IMR-90 (cell line): Measurements from ENCODE around the gene PAFAH2. TPM values are rescaled to one million over a fixed set of nuclear protein-coding genes. Genes with fewer than 3 reads are reported as not detected.

Experiments used
- ATAC-seq: fragments of 200-7000 bp; cut with Tn5 transposase; 2 replicates; pipeline ENCODE4 v1.9.1; 2020; ENCODE audit warnings: low read depth, mild to moderate bottlenecking, moderate library complexity
- BruUV-seq: library from RNA; stranded (reverse); fragments of 400-500 nt; replicated peaks from 2 replicates; lab custom pipeline; 2021; lab: Mats Ljungman, UMichigan
- CTCF ChIA-PET: fragments of 300-600 bp; formaldehyde crosslinking; extraction: SDS; loops from one replicate; lab custom pipeline; 2021; ENCODE audit warnings: antibody characterized with exemption; lab: Yijun Ruan, JAX
- POLR2A ChIA-PET: fragments of 300-600 bp; sonication (Branson Sonifier 250); formaldehyde crosslinking; loops from one replicate; lab custom pipeline; 2022; ENCODE audit warnings: antibody characterized with exemption; ENCODE audit not compliant: unreplicated experiment; lab: Charles Lee
- DNase-seq: peaks from one replicate; pipeline ENCODE4 v3.0.0; 2013
- H2AFZ ChIP-seq: replicated peaks from 2 replicates; pipeline ENCODE3; 2013; ENCODE audit warnings: low read length, mild to moderate bottlenecking; ENCODE audit not compliant: poor library complexity
- H2AK5ac ChIP-seq: 2 replicates; pipeline ENCODE4 v1.6.1; 2013; ENCODE audit warnings: low read depth, low read length, inconsistent platforms
- H2AK9ac ChIP-seq: replicated peaks from 2 replicates; pipeline ENCODE3; 2013; ENCODE audit warnings: mild to moderate bottlenecking, low read depth, low read length, moderate library complexity; ENCODE audit not compliant: poor library complexity
- H2BK120ac ChIP-seq: 2 replicates; pipeline ENCODE4 v1.6.1; 2013; ENCODE audit warnings: low read depth, low read length, inconsistent platforms
- H2BK15ac ChIP-seq: 3 replicates; pipeline ENCODE4 v1.6.1; 2013; ENCODE audit warnings: low read depth, low read length, inconsistent platforms
- H2BK20ac ChIP-seq: 2 replicates; pipeline ENCODE4 v1.6.1; 2013; ENCODE audit warnings: low read depth, mild to moderate bottlenecking, inconsistent platforms, low read length, moderate library complexity
- H2BK5ac ChIP-seq: 2 replicates; pipeline ENCODE4 v1.6.1; 2013; ENCODE audit warnings: mild to moderate bottlenecking, low read depth, low read length, inconsistent platforms; ENCODE audit not compliant: poor library complexity, severe bottlenecking
- H3K14ac ChIP-seq: replicated peaks from 2 replicates; pipeline ENCODE4 v1.6.1; 2013; ENCODE audit warnings: low read depth, low read length, inconsistent platforms
- H3K18ac ChIP-seq: 2 replicates; pipeline ENCODE4 v1.6.1; 2013; ENCODE audit warnings: low read depth, low read length, control low read depth
- H3K23ac ChIP-seq: 2 replicates; pipeline ENCODE4 v1.6.1; 2013; ENCODE audit warnings: low read depth, low read length, inconsistent platforms
- H3K27ac ChIP-seq: 2 replicates; pipeline ENCODE4 v1.5.1; 2013; ENCODE audit warnings: mild to moderate bottlenecking, control low read depth, low read length; ENCODE audit not compliant: insufficient read depth
- H3K27me3 ChIP-seq: 2 replicates; pipeline ENCODE4 v1.6.1; 2013; ENCODE audit warnings: low read length; ENCODE audit not compliant: control insufficient read depth, insufficient read depth
- H3K36me3 ChIP-seq: 2 replicates; pipeline ENCODE4 v1.6.1; 2013; ENCODE audit warnings: low read length, mixed read lengths; ENCODE audit not compliant: control insufficient read depth, insufficient read depth
- H3K4ac ChIP-seq: 2 replicates; pipeline ENCODE4 v1.6.1; 2013; ENCODE audit warnings: low read depth, low read length, inconsistent platforms
- H3K4me1 ChIP-seq: 2 replicates; pipeline ENCODE4 v1.6.1; 2013; ENCODE audit warnings: low read length, mixed read lengths; ENCODE audit not compliant: control insufficient read depth, insufficient read depth
- H3K4me2 ChIP-seq: 2 replicates; pipeline ENCODE4 v1.6.1; 2013; ENCODE audit warnings: low read depth, mild to moderate bottlenecking, control low read depth, low read length, moderate library complexity
- H3K4me3 ChIP-seq: 2 replicates; pipeline ENCODE4 v1.5.1; 2013; ENCODE audit warnings: low read depth, mild to moderate bottlenecking, control low read depth, low read length, moderate library complexity; ENCODE audit not compliant: insufficient read depth
- H3K56ac ChIP-seq: 2 replicates; pipeline ENCODE4 v1.6.1; 2013; ENCODE audit warnings: low read length, inconsistent platforms; ENCODE audit not compliant: insufficient read depth; ENCODE audit errors: extremely low read depth
- H3K79me1 ChIP-seq, 2 experiments: 2 replicates each; pipeline ENCODE4 v1.6.1; 2013; ENCODE audit warnings: low read length in 2 of 2, inconsistent platforms in 1 of 2, low read depth in 1 of 2
- H3K9ac ChIP-seq: 2 replicates; pipeline ENCODE4 v1.6.1; 2013; ENCODE audit warnings: low read depth, low read length, control low read depth
- H3K9me1 ChIP-seq: 2 replicates; pipeline ENCODE4 v1.6.1; 2013; ENCODE audit warnings: low read length, inconsistent platforms; ENCODE audit not compliant: insufficient read depth
- H3K9me3 ChIP-seq: 2 replicates; pipeline ENCODE4 v1.6.1; 2013; ENCODE audit warnings: low read length; ENCODE audit not compliant: control insufficient read depth, insufficient read depth
- H4K20me1 ChIP-seq: 2 replicates; pipeline ENCODE4 v1.6.1; 2013; ENCODE audit warnings: low read length, inconsistent platforms; ENCODE audit not compliant: insufficient read depth
- H4K5ac ChIP-seq: 2 replicates; pipeline ENCODE4 v1.6.1; 2013; ENCODE audit warnings: mild to moderate bottlenecking, low read depth, low read length, control low read depth
- H4K8ac ChIP-seq, 2 experiments: 2 replicates each; pipeline ENCODE4 v1.6.1; 2013; ENCODE audit warnings: low read depth in 2 of 2, low read length in 2 of 2, control low read depth in 1 of 2, inconsistent platforms in 1 of 2
- H4K91ac ChIP-seq: 2 replicates; pipeline ENCODE4 v1.6.1; 2013; ENCODE audit warnings: low read depth, low read length, inconsistent platforms; ENCODE audit not compliant: insufficient read depth
- BHLHE40 ChIP-seq: fragments of 150-350 bp; IDR thresholded peaks from 2 replicates; pipeline ENCODE4 v1.6.1; 2016; ENCODE audit warnings: mild to moderate bottlenecking, low read depth, low read length
- RAD21 ChIP-seq: IDR thresholded peaks from 2 replicates; pipeline ENCODE4 v1.6.1; 2012; ENCODE audit warnings: low read length, improper control_type of control experiment
- RCOR1 ChIP-seq: IDR thresholded peaks from 2 replicates; pipeline ENCODE4 v1.6.1; 2012; ENCODE audit warnings: mild to moderate bottlenecking, low read length, improper control_type of control experiment; ENCODE audit not compliant: insufficient replicate concordance
- RFX5 ChIP-seq: IDR thresholded peaks from 2 replicates; pipeline ENCODE4 v1.8.0; 2012; ENCODE audit warnings: low read depth, mild to moderate bottlenecking, low read length, moderate library complexity
- WGBS, 2 experiments: methylation state at CpG; one replicate each; pipeline versions ENCODE4 v1.1.5 to v1.1.7; 2013; ENCODE audit warnings: missing lambda C conversion rate in 2 of 2; ENCODE audit not compliant: insufficient read length in 1 of 2; ENCODE audit errors: extremely low coverage in 2 of 2; 5-methylcytosine and 5-hydroxymethylcytosine counted together
- dilution Hi-C: fragments of 300-500 bp; cut with HindIII; formaldehyde crosslinking; loops from one replicate; pipeline ENCODE4 v1.14.3; 2018; ENCODE audit warnings: low sequenced_read_pairs; ENCODE audit not compliant: unreplicated experiment
- in situ Hi-C: fragments of 300-500 bp; cut with MboI; formaldehyde crosslinking; loops from 3 replicates; pipeline ENCODE4 v1.14.3; 2019; ENCODE audit warnings: low sequenced_read_pairs, inconsistent platforms, mixed read lengths
- intact Hi-C: fragments of 100-400 bp; cut with micrococcal nuclease; formaldehyde crosslinking; loops from 2 replicates; pipeline ENCODE4 v1.10.0; 2022
- polyA plus RNA-seq, 3 experiments: library from polyadenylated mRNA; depleted of rRNA; stranded (reverse); fragments of >200 nt; gene quantifications; 2 replicates each; pipeline ENCODE4 v1.2.3, GENCODE V29; 2012; ENCODE audit warnings: low replicate concordance in 1 of 3
- total RNA-seq: library from RNA; depleted of rRNA; stranded (reverse); fragments of >200 nt; gene quantifications from 2 replicates; pipeline ENCODE4 v1.2.3, GENCODE V29; 2012

Gene PAFAH2
- total and polyA plus RNA-seq, 2 of the 4 experiments (the other 2 are of a cell fraction): 8.3 to 12.2 TPM

DNA sequence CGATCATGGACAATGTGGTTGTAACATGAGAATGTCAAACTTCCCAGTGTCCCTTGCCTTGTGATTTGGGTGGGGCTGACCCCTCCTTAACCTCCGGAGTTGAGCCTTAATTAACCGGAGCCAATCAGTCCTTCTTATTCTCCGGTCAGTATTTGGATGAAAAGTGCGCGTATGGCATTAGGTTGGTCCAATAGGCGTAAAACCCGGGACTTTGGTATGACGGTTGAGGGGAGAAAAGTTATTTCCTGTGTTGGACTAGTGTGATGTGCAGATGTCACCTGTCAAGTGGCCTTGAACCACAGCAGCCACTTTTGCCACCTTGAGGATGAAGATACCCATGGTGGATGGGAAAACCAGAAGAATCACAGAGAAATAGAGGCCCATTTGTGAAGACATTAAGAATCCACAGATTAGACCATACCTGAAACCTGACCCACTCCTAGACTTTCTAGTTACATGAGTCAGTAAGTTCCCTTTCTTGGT, 5.1 kb downstream of the PAFAH2 start:
- intact Hi-C loops (loop anchor here (5.0 kb wide), 1 partner anchor 45 kb away; no protein-coding TSS in a partner anchor), dilution Hi-C loops (no loop called here), in situ Hi-C loops (loop anchor here (10.0 kb wide), 1 partner anchor 168 kb away; no protein-coding TSS in a partner anchor)
- H4K91ac ChIP-seq: peak overlapping the region; percentile 6; the same call in 1 of the 2 replicates
- no peaks in the 10 kb centered on the region for H4K20me1 ChIP-seq
- H3K79me1 ChIP-seq: peaks cover 10 to 35% of the 10 kb centered on the region in 2 experiments; a peak in 3 of 4 replicates
- H2BK20ac ChIP-seq: peak overlapping the region; percentile 46; the same call in 1 of the 2 replicates
- no peak for TF ChIP-seq RFX5
- TF ChIP-seq BHLHE40: no peak
- TF ChIP-seq RAD21: no peak
- TF ChIP-seq RCOR1: no peak
- H3K56ac ChIP-seq: no peak overlapping the region
- H2AFZ ChIP-seq: no peak overlapping the region
- H2BK15ac ChIP-seq: no peak overlapping the region
- H3K18ac ChIP-seq: peak overlapping the region; percentile 70; the same call in 1 of the 2 replicates
- peaks cover 14% of the 10 kb centered on the region for H3K4me1 ChIP-seq
- H3K23ac ChIP-seq: no peak overlapping the region
- H3K14ac ChIP-seq: 0 out of 2 replicates have a peak overlapping the region, but pooled peaks have one; percentile 19
- H4K5ac ChIP-seq: peak overlapping the region; percentile 20; the same call in 1 of the 2 replicates
- H3K27me3 ChIP-seq: no peaks in the 10 kb centered on the region
- H3K9ac ChIP-seq: no peak overlapping the region
- peaks cover 18% of the 10 kb centered on the region for H3K9me1 ChIP-seq
- H4K8ac ChIP-seq: peak overlapping the region in 1 of 2 experiments; percentile 67; a peak in 2 of 4 replicates
- peak overlapping the region; percentile 44 for H2AK9ac ChIP-seq
- no peak for DNase-seq
- ChIA-PET CTCF (no interaction called here), POLR2A (no interaction called here)
- H2BK5ac ChIP-seq: peak overlapping the region; percentile 34
- no peaks in the 10 kb centered on the region for H3K9me3 ChIP-seq
- WGBS, 2 experiments: 100% methylated on average over 7 of the region's 9 CpGs; no CpG with 5 or more reads in 1 of the 2 experiments
- peak overlapping the region; percentile 5; the same call in 1 of the 2 replicates for H2AK5ac ChIP-seq
- H3K27ac ChIP-seq: no peak overlapping the region
- H3K4me3 ChIP-seq: no peak overlapping the region
- H3K36me3 ChIP-seq: peaks cover 6% of the 10 kb centered on the region
- H3K4ac ChIP-seq: peak overlapping the region; percentile 69
- ATAC-seq: no peak
- H2BK120ac ChIP-seq: peak overlapping the region; percentile 78; the same call in 1 of the 2 replicates
- H3K4me2 ChIP-seq: no peak overlapping the region
- BruUV-seq: no TSS peak
